ENCODE data around the gene PCID2.
"Not testable (repeated sequence)": the region's sequence is repeated elsewhere in the genome, so short reads cannot be mapped to it uniquely, and the experiment has no call there.

PCID2 gene

GRCh38 chr13:113208421-113209335 is at the start of gene PCID2:
Gene PCID2 (minus strand): TSS chr13:113208669. CDS start chr13:113208634, 35 bp downstream.
- peak; percentile 97 for DNase-seq

GRCh38 chr13:113257908-113258307 is 49.4 kb upstream of the PCID2 start:
- not testable (repeated sequence) for DNase-seq

- no peak for DNase-seq
Observed at GRCh38 chr13:113252516-113253095, 44.1 kb upstream of the PCID2 start.

- DNase-seq, result no peak
Observed at GRCh38 chr13:113245849-113246796, 37.7 kb upstream of the PCID2 start.

- DNase-seq, result no peak
Observed at GRCh38 chr13:113243847-113244246, 35.4 kb upstream of the PCID2 start.

- not testable (repeated sequence) for DNase-seq
Observed at GRCh38 chr13:113241623-113242022, 33.2 kb upstream of the PCID2 start.

GRCh38 chr13:113239986-113240385 is 31.5 kb upstream of the PCID2 start:
- DNase-seq, result no peak

GRCh38 chr13:113239357-113239756 is 30.9 kb upstream of the PCID2 start:
- no peak for DNase-seq

GRCh38 chr13:113238536-113238935 is 30.1 kb upstream of the PCID2 start:
- DNase-seq, result no peak

GRCh38 chr13:113233101-113233500 is 24.6 kb upstream of the PCID2 start:
- DNase-seq, result no peak

- no peak for DNase-seq
Observed at GRCh38 chr13:113232208-113233003, 23.9 kb upstream of the PCID2 start.

GRCh38 chr13:113231306-113232207 is 23.1 kb upstream of the PCID2 start:
- DNase-seq, result no peak

GRCh38 chr13:113229791-113230190 is 21.3 kb upstream of the PCID2 start:
- no peak for DNase-seq

- DNase-seq, result no peak
Observed at GRCh38 chr13:113229161-113229560, 20.7 kb upstream of the PCID2 start.

GRCh38 chr13:113226873-113227450 is 18.5 kb upstream of the PCID2 start:
- DNase-seq, result no peak

GRCh38 chr13:113225515-113225914 is 17.0 kb upstream of the PCID2 start:
- DNase-seq, result no peak

- peak; percentile 36 for DNase-seq
Observed at GRCh38 chr13:113224486-113224885, 16.0 kb upstream of the PCID2 start.

GRCh38 chr13:113223070-113223469 is 14.6 kb upstream of the PCID2 start:
- DNase-seq, result no peak

- no peak for DNase-seq
Observed at GRCh38 chr13:113220877-113221276, 12.4 kb upstream of the PCID2 start.

- no peak for DNase-seq
Observed at GRCh38 chr13:113220141-113220598, 11.7 kb upstream of the PCID2 start.
